Subcutaneous adipose tissue (tissue), 4 donors: ENCODE measurements around the gene VPS52. TPM values are rescaled to one million over a fixed set of nuclear protein-coding genes. Genes with fewer than 3 reads are reported as not detected.

Experiments used
- CTCF ChIP-seq: fragments of 450-650 bp; IDR thresholded peaks from one replicate; pipeline ENCODE4 v1.5.1; 2016; ENCODE audit warnings: low read depth, mild to moderate bottlenecking, control low read depth, antibody characterized with exemption, moderate library complexity
- small RNA-seq: library from RNA; depleted of rRNA; stranded (forward); fragments of <200 nt; gene quantifications from one replicate; pipeline ENCODE3, GENCODE V24; 2016
- total RNA-seq, 4 donors: library from RNA; depleted of rRNA; stranded (reverse); fragments of >200 nt; gene quantifications; one replicate each; pipeline ENCODE4 v1.1.0, GENCODE V29; 2016

VPS52 gene
- total RNA-seq, 4 donors from 2014 or later: 27.2 to 59.2 (median 32.7) TPM

- no peak for TF ChIP-seq CTCF
Measured at GRCh38 chr6:33202799-33203198, 68.9 kb downstream of the VPS52 start.

- TF ChIP-seq CTCF: no peak
Measured at GRCh38 chr6:33201935-33202334, 69.7 kb downstream of the VPS52 start.

GRCh38 chr6:33201147-33201545 lies 70.5 kb downstream of the VPS52 start:
- no peak for TF ChIP-seq CTCF

Small RNAs within 50 kb of the gene (small RNA-seq; reads per million reads assigned to genes)
- 0.97 reads per million for gene MIR219A1

Other genes starting within 250 kb of the VPS52 start
- 100 to 1,000 TPM in 3 of 4 donors, 10 to 100 TPM in 1; 38.2 to 354 (median 131) TPM for gene HLA-DPA1, start 198.2 kb downstream of the VPS52 start, total RNA-seq
- gene HLA-DPB1, start 195.9 kb downstream of the VPS52 start, total RNA-seq: 100 to 1,000 TPM in 1 of 4 donors, 10 to 100 TPM in 3; 43.9 to 256 (median 83.0) TPM
- gene COL11A2, start 79.4 kb downstream of the VPS52 start, total RNA-seq: under 1 TPM in 3 of 4 donors, not detected in 1; 0.17 to 0.75 (median 0.66) TPM
- 10 to 100 TPM; 17.3 to 27.7 (median 24.8) TPM for gene RXRB, start 71.2 kb downstream of the VPS52 start, total RNA-seq
- 10 to 100 TPM; 49.0 to 54.9 (median 52.5) TPM for gene SLC39A7, start 71.0 kb downstream of the VPS52 start, total RNA-seq
- gene HSD17B8, start 67.2 kb downstream of the VPS52 start, total RNA-seq: 10 to 100 TPM in 3 of 4 donors, 1 to 10 TPM in 1; 5.1 to 22.0 (median 16.2) TPM
- gene RING1, start 63.4 kb downstream of the VPS52 start, total RNA-seq: 10 to 100 TPM in 2 of 4 donors, 1 to 10 TPM in 2; 7.3 to 19.0 (median 10.5) TPM
- 1,000 to 10,000 TPM; 2,263 to 3,298 (median 2,623) TPM for gene RPS18, start 199 bp upstream of the VPS52 start, total RNA-seq
- gene B3GALT4, start 5.2 kb upstream of the VPS52 start, total RNA-seq: 10 to 100 TPM in 3 of 4 donors, 1 to 10 TPM in 1; 7.3 to 20.7 (median 16.9) TPM
- gene WDR46, start 17.4 kb upstream of the VPS52 start, total RNA-seq: 10 to 100 TPM; 40.7 to 62.9 (median 50.6) TPM
- 10 to 100 TPM; 17.1 to 31.0 (median 23.4) TPM for gene PFDN6, start 17.7 kb upstream of the VPS52 start, total RNA-seq
- 10 to 100 TPM; 16.0 to 45.8 (median 42.5) TPM for gene RGL2, start 27.1 kb upstream of the VPS52 start, total RNA-seq
- 10 to 100 TPM; 36.2 to 77.0 (median 50.5) TPM for gene TAPBP, start 42.2 kb upstream of the VPS52 start, total RNA-seq
- gene ZBTB22, start 45.9 kb upstream of the VPS52 start, total RNA-seq: 10 to 100 TPM in 2 of 4 donors, 1 to 10 TPM in 2; 5.9 to 16.8 (median 9.0) TPM
- 10 to 100 TPM; 26.3 to 47.1 (median 33.5) TPM for gene DAXX, start 51.1 kb upstream of the VPS52 start, total RNA-seq
- gene KIFC1, start 119.9 kb upstream of the VPS52 start, total RNA-seq: 1 to 10 TPM in 2 of 4 donors, under 1 TPM in 1, not detected in 1; 0.33 to 4.4 (median 3.9) TPM
- gene PHF1, start 139.1 kb upstream of the VPS52 start, total RNA-seq: 10 to 100 TPM; 21.4 to 84.0 (median 48.3) TPM
- 10 to 100 TPM; 66.7 to 92.6 (median 79.6) TPM for gene CUTA, start 146.2 kb upstream of the VPS52 start, total RNA-seq
- gene SYNGAP1, start 148.2 kb upstream of the VPS52 start, total RNA-seq: 1 to 10 TPM; 6.2 to 7.3 (median 7.1) TPM
- gene ZBTB9, start 182.7 kb upstream of the VPS52 start, total RNA-seq: 1 to 10 TPM; 1.1 to 2.8 (median 2.5) TPM